ENCODE results near the gene MTMR1. TPM values are rescaled to one million over a fixed set of nuclear protein-coding genes. Genes with fewer than 3 reads are reported as not detected.

Gene MTMR1
- total RNA-seq, 2 donors from 2014 or later: 16.5 to 18.5 TPM

DNA sequence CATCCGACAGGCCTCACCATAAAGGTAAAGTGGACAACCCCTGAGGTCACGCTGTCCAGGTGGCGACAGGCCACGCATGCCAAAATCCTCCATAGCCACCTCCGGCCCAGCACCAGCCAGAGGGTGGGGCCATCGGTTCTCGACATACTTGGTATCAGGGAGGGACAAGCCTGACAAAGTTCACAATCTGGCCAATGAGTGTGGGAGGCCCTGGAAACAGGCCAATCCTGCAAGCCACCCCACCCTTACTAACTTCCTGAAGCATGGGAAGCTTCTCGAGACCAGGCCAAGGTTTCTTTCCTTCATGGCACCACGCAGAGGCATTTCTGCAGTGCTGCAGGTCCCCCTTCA, 73.8 kb downstream of the MTMR1 start:
- TF ChIP-seq, protein P1, sequence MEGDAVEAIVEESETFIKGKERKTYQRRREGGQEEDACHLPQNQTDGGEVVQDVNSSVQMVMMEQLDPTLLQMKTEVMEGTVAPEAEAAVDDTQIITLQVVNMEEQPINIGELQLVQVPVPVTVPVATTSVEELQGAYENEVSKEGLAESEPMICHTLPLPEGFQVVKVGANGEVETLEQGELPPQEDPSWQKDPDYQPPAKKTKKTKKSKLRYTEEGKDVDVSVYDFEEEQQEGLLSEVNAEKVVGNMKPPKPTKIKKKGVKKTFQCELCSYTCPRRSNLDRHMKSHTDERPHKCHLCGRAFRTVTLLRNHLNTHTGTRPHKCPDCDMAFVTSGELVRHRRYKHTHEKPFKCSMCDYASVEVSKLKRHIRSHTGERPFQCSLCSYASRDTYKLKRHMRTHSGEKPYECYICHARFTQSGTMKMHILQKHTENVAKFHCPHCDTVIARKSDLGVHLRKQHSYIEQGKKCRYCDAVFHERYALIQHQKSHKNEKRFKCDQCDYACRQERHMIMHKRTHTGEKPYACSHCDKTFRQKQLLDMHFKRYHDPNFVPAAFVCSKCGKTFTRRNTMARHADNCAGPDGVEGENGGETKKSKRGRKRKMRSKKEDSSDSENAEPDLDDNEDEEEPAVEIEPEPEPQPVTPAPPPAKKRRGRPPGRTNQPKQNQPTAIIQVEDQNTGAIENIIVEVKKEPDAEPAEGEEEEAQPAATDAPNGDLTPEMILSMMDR (conservative IDR thresholded peaks at IDR 0.05): no peak
- Histone ChIP-seq H3K9me3 (ENCODE audit: control insufficient read depth, low read length) (no peaks in the 10 kb centered on the region), H3K27me3 (ENCODE audit: control insufficient read depth, insufficient read depth, low read length, poor library complexity, severe bottlenecking) (no peaks in the 10 kb centered on the region), H3K27ac (ENCODE audit: low read depth, low read length) (no peak overlapping the region), H3K9ac (ENCODE audit: extremely low read depth, low read length, poor library complexity, severe bottlenecking) (no peak overlapping the region), H3K36me3 (ENCODE audit: control insufficient read depth, insufficient read depth, low read length) (no peaks in the 10 kb centered on the region), H3K4me3 (ENCODE audit: low read length) (no peak overlapping the region), H3K4me1 (ENCODE audit: control insufficient read depth, insufficient read depth, low read length) (no peaks in the 10 kb centered on the region)
- H3K27me3 Mint-ChIP-seq (ENCODE audit: insufficient read depth): no peaks in the 10 kb centered on the region
- peaks cover 6% of the 10 kb centered on the region for H3K9me3 Mint-ChIP-seq
- peak; percentile 57 for DNase-seq
- no peak overlapping the region for H3K4me3 Mint-ChIP-seq
- H3K4me1 Mint-ChIP-seq: peaks cover 3% of the 10 kb centered on the region
- no peak overlapping the region for H3K27ac Mint-ChIP-seq
- 97 to 100% methylated on average over 1 to 7 of the region's 9 CpGs for WGBS, 2 experiments (ENCODE audit: insufficient coverage in 1 of 2, insufficient read length in 1 of 2)
- peaks cover 31% of the 10 kb centered on the region for H3K36me3 Mint-ChIP-seq (ENCODE audit: low read depth)

DNA sequence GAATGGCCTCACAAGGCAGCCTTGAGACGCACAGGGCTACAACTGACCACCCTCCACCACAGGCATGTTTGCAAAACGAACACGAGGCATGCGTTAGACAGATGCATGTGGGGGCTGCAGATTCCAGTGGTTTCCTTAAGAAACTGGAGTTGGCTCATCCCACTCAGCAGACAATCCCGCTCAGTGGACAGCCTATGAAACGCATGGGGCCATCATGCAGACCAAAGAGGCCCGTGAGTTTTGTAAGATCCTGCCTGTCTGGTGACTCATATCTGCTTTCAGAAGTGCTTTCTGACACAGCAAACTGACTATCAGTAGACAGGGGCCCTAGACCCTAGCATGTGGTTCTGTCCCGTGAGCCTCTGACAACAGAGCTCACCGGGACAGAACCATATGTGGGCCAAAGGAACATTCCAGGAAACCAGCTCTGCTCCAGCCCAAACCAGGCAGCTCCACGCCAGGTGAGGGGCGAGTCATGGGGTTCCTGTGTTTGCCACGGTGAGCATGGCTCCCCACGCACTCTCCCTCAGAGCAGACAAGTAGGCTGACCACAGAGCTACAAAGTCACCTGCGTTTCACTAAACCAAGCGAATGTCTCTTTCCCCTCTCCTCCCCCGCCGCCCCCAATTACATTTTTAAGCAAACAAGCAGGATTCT, 74.4 kb downstream of the MTMR1 start:
- Histone ChIP-seq H3K27ac (ENCODE audit: low read depth, low read length) (no peak overlapping the region), H3K9ac (ENCODE audit: extremely low read depth, low read length, poor library complexity, severe bottlenecking) (no peak overlapping the region)
- WGBS, 2 experiments (ENCODE audit: insufficient coverage in 1 of 2, insufficient read length in 1 of 2): 91 to 100% methylated on average over 3 to 17 of the region's 17 CpGs

DNA sequence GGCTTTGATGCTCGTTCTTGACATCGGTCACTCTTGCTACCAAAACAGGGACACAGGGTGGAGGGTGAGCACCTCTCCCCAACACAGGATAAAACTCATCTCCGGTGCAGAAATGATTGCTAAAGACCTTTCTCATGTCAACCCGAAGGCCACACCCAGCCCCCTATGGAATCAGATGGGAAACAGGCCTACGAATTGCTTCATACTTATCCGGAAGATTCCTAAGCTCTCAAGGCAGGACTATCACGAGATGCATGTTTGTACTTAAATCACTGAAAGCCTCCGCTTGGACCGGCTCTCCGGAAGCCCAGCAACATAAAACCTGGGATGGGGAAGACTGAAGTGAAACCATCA, 74.9 kb downstream of the MTMR1 start:
- Mint-ChIP-seq H3K4me1 (peaks cover 7% of the 10 kb centered on the region), H3K27ac (no peak overlapping the region)
- H3K4me3 ChIP-seq (ENCODE audit: low read length): no peak overlapping the region

More for the DNA sequence above, 74.4 kb downstream of the MTMR1 start:
- Mint-ChIP-seq H3K4me1 (peaks cover 7% of the 10 kb centered on the region), H3K27me3 (ENCODE audit: insufficient read depth) (no peaks in the 10 kb centered on the region), H3K27ac (no peak overlapping the region), H3K4me3 (no peak overlapping the region), H3K9me3 (peaks cover 5% of the 10 kb centered on the region), H3K36me3 (ENCODE audit: low read depth) (peaks cover 33% of the 10 kb centered on the region)
- peak; percentile 33 for DNase-seq
- H3K36me3 ChIP-seq (ENCODE audit: control insufficient read depth, insufficient read depth, low read length): no peaks in the 10 kb centered on the region
- TF ChIP-seq, protein P1 (conservative IDR thresholded peaks at IDR 0.05): no peak
- H3K27me3 ChIP-seq (ENCODE audit: control insufficient read depth, insufficient read depth, low read length, poor library complexity, severe bottlenecking): no peaks in the 10 kb centered on the region
- H3K4me1 ChIP-seq (ENCODE audit: control insufficient read depth, insufficient read depth, low read length): no peaks in the 10 kb centered on the region
- no peaks in the 10 kb centered on the region for H3K9me3 ChIP-seq (ENCODE audit: control insufficient read depth, low read length)
- H3K4me3 ChIP-seq (ENCODE audit: low read length): no peak overlapping the region

More for the DNA sequence above, 74.9 kb downstream of the MTMR1 start:
- H3K36me3 ChIP-seq (ENCODE audit: control insufficient read depth, insufficient read depth, low read length): no peaks in the 10 kb centered on the region
- no peaks in the 10 kb centered on the region for H3K27me3 ChIP-seq (ENCODE audit: control insufficient read depth, insufficient read depth, low read length, poor library complexity, severe bottlenecking)
- H3K9ac ChIP-seq (ENCODE audit: extremely low read depth, low read length, poor library complexity, severe bottlenecking): no peak overlapping the region
- H3K9me3 ChIP-seq (ENCODE audit: control insufficient read depth, low read length): no peaks in the 10 kb centered on the region
- no peaks in the 10 kb centered on the region for H3K27me3 Mint-ChIP-seq (ENCODE audit: insufficient read depth)
- peaks cover 4% of the 10 kb centered on the region for H3K9me3 Mint-ChIP-seq
- TF ChIP-seq, protein P1 (conservative IDR thresholded peaks at IDR 0.05): no peak
- H3K36me3 Mint-ChIP-seq (ENCODE audit: low read depth): peaks cover 28% of the 10 kb centered on the region
- H3K27ac ChIP-seq (ENCODE audit: low read depth, low read length): no peak overlapping the region
- no peak overlapping the region for H3K4me3 Mint-ChIP-seq
- no peaks in the 10 kb centered on the region for H3K4me1 ChIP-seq (ENCODE audit: control insufficient read depth, insufficient read depth, low read length)
- no peak for DNase-seq
- WGBS, 2 experiments (ENCODE audit: insufficient coverage in 1 of 2, insufficient read length in 1 of 2): 94 to 100% methylated on average over 3 to 10 of the region's 10 CpGs

All from endodermal cell (in vitro differentiated cells).